H1 (cell line): ENCODE data around the gene PDCD5.

ENCODE experiments used
- CEBPB ChIP-seq: IDR thresholded peaks from 2 replicates; pipeline ENCODE4 v1.6.1; 2012; ENCODE audit warnings: low read depth, low read length
- CHD1 ChIP-seq: IDR thresholded peaks from 2 replicates; pipeline ENCODE4 v1.6.1; 2012; ENCODE audit warnings: low read depth, low read length, improper control_type of control experiment
- EP300 ChIP-seq, 2 experiments: IDR thresholded peaks; 1 replicate in 1 of 2; 2 replicates in 1 of 2; pipeline ENCODE4 v1.6.1; 2011 to 2012; ENCODE audit warnings: low read depth in 2 of 2, low read length in 2 of 2, mild to moderate bottlenecking in 2 of 2, borderline replicate concordance in 1 of 2, inconsistent platforms in 1 of 2, moderate library complexity in 1 of 2
- JUND ChIP-seq: IDR thresholded peaks from 2 replicates; pipeline ENCODE4 v1.6.1; 2011; ENCODE audit warnings: mild to moderate bottlenecking, improper control_type of control experiment, low read length
- MAFK ChIP-seq: IDR thresholded peaks from 2 replicates; pipeline ENCODE4 v1.6.1; 2012; ENCODE audit warnings: low read depth, mild to moderate bottlenecking, improper control_type of control experiment, low read length
- POLR2A ChIP-seq, 2 experiments: IDR thresholded peaks; 1 replicate in 1 of 2; 2 replicates in 1 of 2; pipeline ENCODE4 v1.6.1; 2011; ENCODE audit warnings: low read depth in 2 of 2, low read length in 2 of 2, mild to moderate bottlenecking in 2 of 2; ENCODE audit errors: control extremely low read depth in 1 of 2
- POLR2AphosphoS5 ChIP-seq: IDR thresholded peaks from 2 replicates; pipeline ENCODE4 v1.6.1; 2011; ENCODE audit warnings: low read depth, low read length
- SIN3A ChIP-seq, 2 experiments: IDR thresholded peaks in 1 of 2; conservative IDR thresholded peaks in 1 of 2; 2 replicates each; pipeline ENCODE4 v1.6.1; 2011 to 2012; ENCODE audit warnings: low read length in 2 of 2, improper control_type of control experiment in 1 of 2, low read depth in 1 of 2, mild to moderate bottlenecking in 1 of 2
- SRF ChIP-seq: IDR thresholded peaks from 2 replicates; pipeline ENCODE4 v1.6.1; 2011; ENCODE audit warnings: mild to moderate bottlenecking, low read depth, low read length, moderate library complexity
- TF ChIP-seq, protein P1 (sequence below), 3 experiments: IDR thresholded peaks; 1 replicate in 2 of 3; 2 replicates in 1 of 3; pipeline versions ENCODE4 v1.5.1 to v1.6.1; 2011; ENCODE audit warnings: low read length in 3 of 3, mild to moderate bottlenecking in 3 of 3, inconsistent platforms in 2 of 3, low read depth in 1 of 3, moderate library complexity in 1 of 3; ENCODE audit not compliant: insufficient read depth in 1 of 3; ENCODE audit errors: control extremely low read depth in 1 of 3

DNA sequence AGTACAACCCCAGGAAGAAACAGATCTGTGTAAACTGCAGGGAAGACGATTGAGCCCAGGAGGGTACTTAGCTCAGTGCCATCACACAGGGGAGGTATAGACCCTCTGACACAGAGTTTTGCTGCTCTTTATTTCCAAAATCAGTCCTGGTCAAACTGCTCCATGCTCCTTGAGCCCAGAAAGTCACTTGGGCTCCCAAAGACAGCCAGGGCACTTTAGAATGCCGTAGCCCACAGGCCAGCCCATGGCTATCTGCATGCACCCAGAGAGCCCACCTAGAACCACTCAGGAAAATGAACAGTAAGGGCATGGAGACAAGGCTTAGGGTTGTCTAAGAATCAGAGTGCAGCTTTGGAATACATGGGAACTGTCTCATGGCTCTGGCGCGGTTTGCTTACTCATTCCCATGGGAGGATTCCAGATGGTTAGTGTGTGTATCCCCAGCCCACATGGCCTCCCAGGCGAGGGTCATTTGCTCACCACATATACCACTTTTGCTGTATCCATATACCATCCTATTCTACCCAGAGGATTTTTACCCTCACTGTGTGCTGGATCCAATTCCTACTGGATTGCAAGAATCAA lies 14.7 kb upstream of the PDCD5 start:
- TF ChIP-seq EP300 (IDR thresholded peaks at IDR 0.05; ENCODE audit: borderline replicate concordance in 1 of 2, low read depth in 2 of 2, low read length in 2 of 2) (no peak), CHD1 (no peak), SIN3A (conservative IDR thresholded peaks at IDR 0.05 in 1 of 2, IDR thresholded peaks at IDR 0.05 in 1 of 2; ENCODE audit: low read depth in 1 of 2, low read length in 2 of 2) (no peak), SRF (no peak), POLR2AphosphoS5 (no peak), CEBPB (no peak), MAFK (no peak), POLR2A (IDR thresholded peaks at IDR 0.05; ENCODE audit: control extremely low read depth in 1 of 2, low read depth in 2 of 2, low read length in 2 of 2) (no peak), JUND (no peak)
- TF ChIP-seq, protein P1, sequence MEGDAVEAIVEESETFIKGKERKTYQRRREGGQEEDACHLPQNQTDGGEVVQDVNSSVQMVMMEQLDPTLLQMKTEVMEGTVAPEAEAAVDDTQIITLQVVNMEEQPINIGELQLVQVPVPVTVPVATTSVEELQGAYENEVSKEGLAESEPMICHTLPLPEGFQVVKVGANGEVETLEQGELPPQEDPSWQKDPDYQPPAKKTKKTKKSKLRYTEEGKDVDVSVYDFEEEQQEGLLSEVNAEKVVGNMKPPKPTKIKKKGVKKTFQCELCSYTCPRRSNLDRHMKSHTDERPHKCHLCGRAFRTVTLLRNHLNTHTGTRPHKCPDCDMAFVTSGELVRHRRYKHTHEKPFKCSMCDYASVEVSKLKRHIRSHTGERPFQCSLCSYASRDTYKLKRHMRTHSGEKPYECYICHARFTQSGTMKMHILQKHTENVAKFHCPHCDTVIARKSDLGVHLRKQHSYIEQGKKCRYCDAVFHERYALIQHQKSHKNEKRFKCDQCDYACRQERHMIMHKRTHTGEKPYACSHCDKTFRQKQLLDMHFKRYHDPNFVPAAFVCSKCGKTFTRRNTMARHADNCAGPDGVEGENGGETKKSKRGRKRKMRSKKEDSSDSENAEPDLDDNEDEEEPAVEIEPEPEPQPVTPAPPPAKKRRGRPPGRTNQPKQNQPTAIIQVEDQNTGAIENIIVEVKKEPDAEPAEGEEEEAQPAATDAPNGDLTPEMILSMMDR (IDR thresholded peaks at IDR 0.05; ENCODE audit: control extremely low read depth in 1 of 3, insufficient read depth in 1 of 3, low read depth in 1 of 3, low read length in 3 of 3) = no peak
